H9 (cell line): ENCODE results near the gene RNF130. TPM values are rescaled to one million over a fixed set of nuclear protein-coding genes. Genes with fewer than 3 reads are reported as not detected.

ENCODE experiments used
- DNase-seq: peaks from one replicate; pipeline ENCODE4 v3.0.0-alpha.2; 2017
- H2AFZ ChIP-seq: one replicate; pipeline ENCODE4 v1.6.1; 2013; ENCODE audit warnings: mild to moderate bottlenecking, low read length, control low read depth, moderate library complexity
- H2AK5ac ChIP-seq: 2 replicates; pipeline ENCODE4 v1.6.1; 2013; ENCODE audit warnings: low read length, control low read depth, mixed read lengths; ENCODE audit not compliant: insufficient read length
- H2BK120ac ChIP-seq: one replicate; pipeline ENCODE4 v1.6.1; 2013; ENCODE audit warnings: low read depth, mild to moderate bottlenecking, low read length, control low read depth, inconsistent platforms; ENCODE audit not compliant: poor library complexity, severe bottlenecking
- H2BK12ac ChIP-seq: 2 replicates; pipeline ENCODE4 v1.6.1; 2013; ENCODE audit warnings: low read length, control low read depth, mixed read lengths, low read depth; ENCODE audit not compliant: insufficient read length
- H2BK15ac ChIP-seq: 2 replicates; pipeline ENCODE4 v1.6.1; 2013; ENCODE audit warnings: low read depth, low read length, control low read depth
- H2BK20ac ChIP-seq: one replicate; pipeline ENCODE4 v1.6.1; 2013; ENCODE audit warnings: low read depth, mild to moderate bottlenecking, low read length, control low read depth, inconsistent platforms; ENCODE audit not compliant: poor library complexity, severe bottlenecking
- H2BK5ac ChIP-seq: 2 replicates; pipeline ENCODE4 v1.6.1; 2013; ENCODE audit warnings: low read length, control low read depth, mixed read lengths; ENCODE audit not compliant: insufficient read length
- H3K14ac ChIP-seq: 2 replicates; pipeline ENCODE4 v1.6.1; 2013; ENCODE audit warnings: low read length, control low read depth; ENCODE audit not compliant: insufficient read depth
- H3K18ac ChIP-seq: 2 replicates; pipeline ENCODE4 v1.6.1; 2013; ENCODE audit warnings: low read depth, mild to moderate bottlenecking, mixed read lengths, low read length, control low read depth; ENCODE audit not compliant: insufficient read length
- H3K23ac ChIP-seq: 2 replicates; pipeline ENCODE4 v1.6.1; 2013; ENCODE audit warnings: low read length, control low read depth, mixed read lengths, low read depth; ENCODE audit not compliant: insufficient read length
- H3K23me2 ChIP-seq: 2 replicates; pipeline ENCODE4 v1.6.1; 2013; ENCODE audit warnings: low read depth, mild to moderate bottlenecking, mixed read lengths, low read length, control low read depth; ENCODE audit not compliant: insufficient read length, poor library complexity, severe bottlenecking
- H3K27ac ChIP-seq: 2 replicates; pipeline ENCODE4 v1.5.1; 2013; ENCODE audit warnings: low read length, control low read depth, mixed read lengths, low read depth; ENCODE audit not compliant: insufficient read length
- H3K27me3 ChIP-seq: 2 replicates; pipeline ENCODE4 v1.6.1; 2013; ENCODE audit warnings: low read length, control low read depth, inconsistent platforms; ENCODE audit not compliant: insufficient read depth
- H3K4ac ChIP-seq: 2 replicates; pipeline ENCODE4 v1.6.1; 2013; ENCODE audit warnings: low read depth, mild to moderate bottlenecking, control low read depth, inconsistent platforms, low read length, moderate library complexity
- H3K4me1 ChIP-seq: 2 replicates; pipeline ENCODE4 v1.6.1; 2013; ENCODE audit warnings: low read length, control low read depth, inconsistent platforms; ENCODE audit not compliant: insufficient read depth
- H3K4me2 ChIP-seq: 2 replicates; pipeline ENCODE4 v1.6.1; 2013; ENCODE audit warnings: low read length, control low read depth, mixed read lengths; ENCODE audit not compliant: insufficient read length, insufficient read depth
- H3K56ac ChIP-seq: 2 replicates; pipeline ENCODE4 v1.6.1; 2013; ENCODE audit warnings: low read depth, mild to moderate bottlenecking, mixed read lengths, low read length, control low read depth; ENCODE audit not compliant: insufficient read length
- H3K79me1 ChIP-seq: 2 replicates; pipeline ENCODE4 v1.6.1; 2013; ENCODE audit warnings: low read depth, mild to moderate bottlenecking, moderate library complexity, low read length, control low read depth, inconsistent platforms; ENCODE audit not compliant: insufficient read depth, poor library complexity, severe bottlenecking
- H3K79me2 ChIP-seq: 2 replicates; pipeline ENCODE4 v1.6.1; 2013; ENCODE audit warnings: low read length, control low read depth, inconsistent platforms; ENCODE audit not compliant: insufficient read depth
- H3K9ac ChIP-seq: 2 replicates; pipeline ENCODE4 v1.6.1; 2013; ENCODE audit warnings: low read length, control low read depth, mixed read lengths; ENCODE audit not compliant: insufficient read length; ENCODE audit errors: extremely low read depth
- H3K9me3 ChIP-seq: one replicate; pipeline ENCODE4 v1.6.1; 2013; ENCODE audit warnings: low read depth, low read length, inconsistent platforms; ENCODE audit not compliant: control insufficient read depth
- H3T11ph ChIP-seq: one replicate; pipeline ENCODE4 v1.6.1; 2013; ENCODE audit warnings: mild to moderate bottlenecking, low read length, control low read depth, inconsistent platforms
- H4K20me1 ChIP-seq: one replicate; pipeline ENCODE4 v1.6.1; 2013; ENCODE audit not compliant: control insufficient read depth, insufficient read length, insufficient read depth
- H4K5ac ChIP-seq: 2 replicates; pipeline ENCODE4 v1.6.1; 2013; ENCODE audit warnings: low read depth, mild to moderate bottlenecking, mixed read lengths, low read length, control low read depth; ENCODE audit not compliant: insufficient read length
- H4K8ac ChIP-seq: replicated peaks from 2 replicates; pipeline ENCODE4 v1.6.1; 2013; ENCODE audit warnings: low read length, control low read depth, mixed read lengths, low read depth; ENCODE audit not compliant: insufficient read length
- H4K91ac ChIP-seq: 2 replicates; pipeline ENCODE4 v1.6.1; 2013; ENCODE audit warnings: low read depth, mild to moderate bottlenecking, moderate library complexity, mixed read lengths, low read length, control low read depth; ENCODE audit not compliant: insufficient read length
- H3K27ac Mint-ChIP-seq, 3 experiments: 2 replicates in 2 of 3; 3 replicates in 1 of 3; pipeline ENCODE4 v1.8.0; 2020 to 2021; ENCODE audit warnings: mixed read lengths in 3 of 3, mild to moderate bottlenecking in 1 of 3, moderate library complexity in 1 of 3
- H3K27me3 Mint-ChIP-seq: 2 replicates; pipeline ENCODE4 v1.8.0; 2021; ENCODE audit warnings: low read depth, mild to moderate bottlenecking, moderate library complexity, mixed read lengths
- H3K36me3 Mint-ChIP-seq, 3 experiments: 2 replicates in 2 of 3; 3 replicates in 1 of 3; pipeline ENCODE4 v1.8.0; 2020 to 2021; ENCODE audit warnings: low read depth in 3 of 3, mixed read lengths in 3 of 3; ENCODE audit not compliant: insufficient read depth in 1 of 3
- H3K4me1 Mint-ChIP-seq, 2 experiments: 2 replicates each; pipeline ENCODE4 v1.8.0; 2020; ENCODE audit warnings: mixed read lengths in 2 of 2
- H3K4me3 Mint-ChIP-seq, 2 experiments: 2 replicates in 1 of 2; 3 replicates in 1 of 2; pipeline ENCODE4 v1.8.0; 2020 to 2021; ENCODE audit warnings: mild to moderate bottlenecking in 2 of 2, mixed read lengths in 2 of 2, moderate library complexity in 1 of 2
- H3K9me3 Mint-ChIP-seq, 2 experiments: 2 replicates in 1 of 2; 3 replicates in 1 of 2; pipeline ENCODE4 v1.8.0; 2020; ENCODE audit warnings: mild to moderate bottlenecking in 2 of 2, mixed read lengths in 2 of 2, moderate library complexity in 1 of 2
- WGBS: extraction: QIAGEN DNeasy Blood & Tissue Kit; methylation state at CpG from one replicate; pipeline ENCODE4 v1.1.7; 2013; ENCODE audit warnings: missing lambda C conversion rate, low lambda C conversion rate, mixed read lengths; ENCODE audit not compliant: insufficient read length; ENCODE audit errors: extremely low coverage; 5-methylcytosine and 5-hydroxymethylcytosine counted together
- total RNA-seq: library from RNA; stranded (reverse); gene quantifications from 2 replicates; pipeline ENCODE4 v1.2.1, GENCODE V29; 2021
- TF ChIP-seq, protein P1 (sequence below): fragments of 200-600 bp; sonication (generic); conservative IDR thresholded peaks from 3 replicates; pipeline ENCODE4 v1.8.0; 2021; ENCODE audit warnings: antibody characterized with exemption, mild to moderate bottlenecking

Gene RNF130
- total RNA-seq, 1 experiment from 2014 or later, result 80.0 TPM

DNA sequence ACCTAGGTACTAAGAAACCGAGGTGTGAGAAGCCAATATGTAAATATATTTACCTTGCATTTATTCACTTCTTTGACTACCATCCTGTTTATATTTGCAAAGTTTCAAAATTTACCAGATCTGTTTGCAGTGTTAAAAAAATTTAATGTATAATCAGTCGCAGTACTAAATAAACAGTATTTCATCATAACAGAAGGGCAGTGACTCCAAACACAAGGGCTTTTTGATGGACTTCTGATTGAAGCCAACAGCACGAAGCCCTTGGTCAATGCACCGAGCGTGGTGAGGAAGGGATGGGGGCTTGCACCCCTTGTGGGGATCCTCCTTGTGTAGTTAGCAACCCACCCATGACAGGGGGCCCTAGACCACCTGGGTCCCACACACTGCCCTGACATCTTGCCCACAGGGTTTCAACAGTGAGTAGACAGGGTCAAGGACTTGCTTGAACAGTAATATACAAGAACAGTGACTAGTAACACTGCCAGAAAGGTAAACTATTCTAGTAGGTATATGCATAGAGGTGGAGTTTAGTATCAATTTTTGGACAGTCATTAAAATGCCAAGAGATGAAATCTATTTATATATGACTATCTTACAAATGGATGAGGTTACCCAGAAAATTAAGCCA is 111.2 kb downstream of the RNF130 start:
- Histone ChIP-seq H3K4ac (no peak overlapping the region), H2BK15ac (no peak overlapping the region), H3K14ac (no peak overlapping the region), H3K79me1 (no peaks in the 10 kb centered on the region), H2BK5ac (no peak overlapping the region), H3K27ac (no peak overlapping the region), H3K23me2 (no peaks in the 10 kb centered on the region), H3K18ac (no peak overlapping the region), H4K5ac (no peak overlapping the region), H4K91ac (no peak overlapping the region), H2BK12ac (no peak overlapping the region), H3K56ac (no peak overlapping the region), H2BK120ac (no peak overlapping the region), H3K9ac (no peak overlapping the region), H4K8ac (no peak overlapping the region), H2AK5ac (no peak overlapping the region), H3K4me2 (no peak overlapping the region), H4K20me1 (no peaks in the 10 kb centered on the region), H3T11ph (no peak overlapping the region), H3K9me3 (no peaks in the 10 kb centered on the region), H2AFZ (no peak overlapping the region), H3K4me1 (no peaks in the 10 kb centered on the region), H2BK20ac (no peak overlapping the region), H3K23ac (no peak overlapping the region), H3K79me2 (no peaks in the 10 kb centered on the region), H3K27me3 (no peaks in the 10 kb centered on the region)
- no peaks in the 10 kb centered on the region for H3K27me3 Mint-ChIP-seq
- H3K9me3 Mint-ChIP-seq, result no peaks in the 10 kb centered on the region
- H3K36me3 Mint-ChIP-seq, result peaks cover 21 to 54% (median 46%) of the 10 kb centered on the region in 3 experiments; a peak in 6 of 7 replicates
- no peak for DNase-seq
- no CpG with 5 or more reads among the region's 5 CpGs for WGBS
- no peak overlapping the region for H3K27ac Mint-ChIP-seq
- no peak overlapping the region for H3K4me3 Mint-ChIP-seq
- TF ChIP-seq, protein P1, sequence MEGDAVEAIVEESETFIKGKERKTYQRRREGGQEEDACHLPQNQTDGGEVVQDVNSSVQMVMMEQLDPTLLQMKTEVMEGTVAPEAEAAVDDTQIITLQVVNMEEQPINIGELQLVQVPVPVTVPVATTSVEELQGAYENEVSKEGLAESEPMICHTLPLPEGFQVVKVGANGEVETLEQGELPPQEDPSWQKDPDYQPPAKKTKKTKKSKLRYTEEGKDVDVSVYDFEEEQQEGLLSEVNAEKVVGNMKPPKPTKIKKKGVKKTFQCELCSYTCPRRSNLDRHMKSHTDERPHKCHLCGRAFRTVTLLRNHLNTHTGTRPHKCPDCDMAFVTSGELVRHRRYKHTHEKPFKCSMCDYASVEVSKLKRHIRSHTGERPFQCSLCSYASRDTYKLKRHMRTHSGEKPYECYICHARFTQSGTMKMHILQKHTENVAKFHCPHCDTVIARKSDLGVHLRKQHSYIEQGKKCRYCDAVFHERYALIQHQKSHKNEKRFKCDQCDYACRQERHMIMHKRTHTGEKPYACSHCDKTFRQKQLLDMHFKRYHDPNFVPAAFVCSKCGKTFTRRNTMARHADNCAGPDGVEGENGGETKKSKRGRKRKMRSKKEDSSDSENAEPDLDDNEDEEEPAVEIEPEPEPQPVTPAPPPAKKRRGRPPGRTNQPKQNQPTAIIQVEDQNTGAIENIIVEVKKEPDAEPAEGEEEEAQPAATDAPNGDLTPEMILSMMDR, result no peak
- no peaks in the 10 kb centered on the region; a peak in 1 of 4 replicates for H3K4me1 Mint-ChIP-seq
